Panc1 (cell line): ENCODE measurements around the gene ZCCHC8. TPM values are rescaled to one million over a fixed set of nuclear protein-coding genes. Genes with fewer than 3 reads are reported as not detected.
"Not testable (repeated sequence)": the region's sequence is repeated elsewhere in the genome, so short reads cannot be mapped to it uniquely, and the experiment has no call there.

Experiments
- ATAC-seq: fragments of 200-7000 bp; cut with Tn5 transposase; 2 replicates; pipeline ENCODE4 v1.9.1; 2020; ENCODE audit warnings: mild to moderate bottlenecking, moderate library complexity
- BruUV-seq: library from RNA; stranded (reverse); fragments of 400-500 nt; replicated peaks from 2 replicates; lab custom pipeline; 2021; lab: Mats Ljungman, UMichigan
- CTCF ChIA-PET: fragments of 300-600 bp; sonication (Branson Sonifier 250); formaldehyde crosslinking; loops from one replicate; lab custom pipeline; 2022; ENCODE audit warnings: antibody characterized with exemption; lab: Charles Lee
- POLR2A ChIA-PET: fragments of 300-600 bp; sonication (Branson Sonifier 250); formaldehyde crosslinking; loops from one replicate; lab custom pipeline; 2022; ENCODE audit warnings: antibody characterized with exemption; lab: Charles Lee
- DNase-seq: peaks from one replicate; pipeline ENCODE4 v3.0.0-alpha.2; 2010; ENCODE audit warnings: low read depth, low spot score
- H3K27ac ChIP-seq: 2 replicates; pipeline ENCODE4 v1.5.1; 2011; ENCODE audit warnings: mild to moderate bottlenecking, low read length, inconsistent platforms
- H3K27me3 ChIP-seq: fragments of 200-500 bp; sonication (Bioruptor generic); 2 replicates; pipeline ENCODE4 v1.6.0; 2014; ENCODE audit warnings: low read length, inconsistent platforms; ENCODE audit not compliant: control insufficient read depth, insufficient read depth
- H3K36me3 ChIP-seq: fragments of 200-500 bp; sonication (Bioruptor generic); 2 replicates; pipeline ENCODE4 v1.5.1; 2014; ENCODE audit warnings: inconsistent platforms, mild to moderate bottlenecking, low read length, moderate library complexity; ENCODE audit not compliant: control insufficient read depth, insufficient read depth
- H3K4me1 ChIP-seq: 2 replicates; pipeline ENCODE4 v1.5.1; 2011; ENCODE audit warnings: inconsistent platforms, mild to moderate bottlenecking, low read length, moderate library complexity; ENCODE audit not compliant: control insufficient read depth, insufficient read depth
- H3K4me3 ChIP-seq, 2 experiments: 2 replicates each; pipeline ENCODE4 v1.5.1; 2011 to 2012; ENCODE audit warnings: low read depth in 2 of 2, low read length in 2 of 2, mild to moderate bottlenecking in 2 of 2, inconsistent platforms in 1 of 2, moderate library complexity in 1 of 2
- H3K9me3 ChIP-seq: fragments of 200-500 bp; sonication (Bioruptor generic); 2 replicates; pipeline ENCODE4 v1.5.1; 2014; ENCODE audit warnings: low read depth, mild to moderate bottlenecking, inconsistent platforms, low read length, moderate library complexity; ENCODE audit not compliant: control insufficient read depth, insufficient read depth
- POLR2AphosphoS5 ChIP-seq: IDR thresholded peaks from 2 replicates; pipeline ENCODE4 v1.6.1; 2012; ENCODE audit warnings: mild to moderate bottlenecking, low read depth, low read length, moderate library complexity
- SIN3A ChIP-seq: IDR thresholded peaks from 2 replicates; pipeline ENCODE4 v1.6.1; 2012; ENCODE audit warnings: low read depth, mild to moderate bottlenecking, low read length, moderate library complexity, borderline replicate concordance; ENCODE audit not compliant: insufficient read depth
- TCF7L2 ChIP-seq: IDR thresholded peaks from 2 replicates; pipeline ENCODE4 v1.6.1; 2011; ENCODE audit warnings: mild to moderate bottlenecking, low read depth, low read length, inconsistent platforms
- in situ Hi-C: cut with HindIII; loops from 2 replicates; pipeline ENCODE4 v1.10.0; 2016; ENCODE audit warnings: low sequenced_read_pairs, low pct_unique_long_range_greater_than_20kb
- intact Hi-C: fragments of 100-400 bp; cut with micrococcal nuclease; formaldehyde crosslinking; loops from one replicate; pipeline ENCODE4 v1.10.0; 2022; ENCODE audit not compliant: unreplicated experiment
- total RNA-seq: library from RNA; stranded (reverse); gene quantifications from one replicate; pipeline ENCODE4 v1.2.1, GENCODE V29; 2021; ENCODE audit not compliant: unreplicated experiment
- TF ChIP-seq, protein P1 (sequence below): fragments of 450-650 bp; IDR thresholded peaks from 2 replicates; pipeline ENCODE4 v1.5.1; 2017; ENCODE audit warnings: mild to moderate bottlenecking
- TF ChIP-seq, protein P2 (sequence below), 2 experiments: IDR thresholded peaks; 2 replicates each; pipeline ENCODE4 v1.6.1; 2011 to 2012; ENCODE audit warnings: low read depth in 2 of 2, control low read depth in 1 of 2, low read length in 1 of 2, mild to moderate bottlenecking in 1 of 2, moderate library complexity in 1 of 2; ENCODE audit not compliant: insufficient read depth in 1 of 2

ZCCHC8 gene
- total RNA-seq, 1 experiment from 2014 or later, result 32.5 TPM

- Histone ChIP-seq H3K27ac (no peak overlapping the region), H3K4me1 (peaks cover 15% of the 10 kb centered on the region), H3K9me3 (no peaks in the 10 kb centered on the region), H3K36me3 (no peaks in the 10 kb centered on the region), H3K27me3 (no peaks in the 10 kb centered on the region), H3K4me3 (no peak overlapping the region)
- TF ChIP-seq POLR2AphosphoS5 (no peak), SIN3A (no peak), TCF7L2 (no peak)
- TF ChIP-seq, protein P1, sequence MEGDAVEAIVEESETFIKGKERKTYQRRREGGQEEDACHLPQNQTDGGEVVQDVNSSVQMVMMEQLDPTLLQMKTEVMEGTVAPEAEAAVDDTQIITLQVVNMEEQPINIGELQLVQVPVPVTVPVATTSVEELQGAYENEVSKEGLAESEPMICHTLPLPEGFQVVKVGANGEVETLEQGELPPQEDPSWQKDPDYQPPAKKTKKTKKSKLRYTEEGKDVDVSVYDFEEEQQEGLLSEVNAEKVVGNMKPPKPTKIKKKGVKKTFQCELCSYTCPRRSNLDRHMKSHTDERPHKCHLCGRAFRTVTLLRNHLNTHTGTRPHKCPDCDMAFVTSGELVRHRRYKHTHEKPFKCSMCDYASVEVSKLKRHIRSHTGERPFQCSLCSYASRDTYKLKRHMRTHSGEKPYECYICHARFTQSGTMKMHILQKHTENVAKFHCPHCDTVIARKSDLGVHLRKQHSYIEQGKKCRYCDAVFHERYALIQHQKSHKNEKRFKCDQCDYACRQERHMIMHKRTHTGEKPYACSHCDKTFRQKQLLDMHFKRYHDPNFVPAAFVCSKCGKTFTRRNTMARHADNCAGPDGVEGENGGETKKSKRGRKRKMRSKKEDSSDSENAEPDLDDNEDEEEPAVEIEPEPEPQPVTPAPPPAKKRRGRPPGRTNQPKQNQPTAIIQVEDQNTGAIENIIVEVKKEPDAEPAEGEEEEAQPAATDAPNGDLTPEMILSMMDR, result no peak
- TF ChIP-seq, protein P2, sequence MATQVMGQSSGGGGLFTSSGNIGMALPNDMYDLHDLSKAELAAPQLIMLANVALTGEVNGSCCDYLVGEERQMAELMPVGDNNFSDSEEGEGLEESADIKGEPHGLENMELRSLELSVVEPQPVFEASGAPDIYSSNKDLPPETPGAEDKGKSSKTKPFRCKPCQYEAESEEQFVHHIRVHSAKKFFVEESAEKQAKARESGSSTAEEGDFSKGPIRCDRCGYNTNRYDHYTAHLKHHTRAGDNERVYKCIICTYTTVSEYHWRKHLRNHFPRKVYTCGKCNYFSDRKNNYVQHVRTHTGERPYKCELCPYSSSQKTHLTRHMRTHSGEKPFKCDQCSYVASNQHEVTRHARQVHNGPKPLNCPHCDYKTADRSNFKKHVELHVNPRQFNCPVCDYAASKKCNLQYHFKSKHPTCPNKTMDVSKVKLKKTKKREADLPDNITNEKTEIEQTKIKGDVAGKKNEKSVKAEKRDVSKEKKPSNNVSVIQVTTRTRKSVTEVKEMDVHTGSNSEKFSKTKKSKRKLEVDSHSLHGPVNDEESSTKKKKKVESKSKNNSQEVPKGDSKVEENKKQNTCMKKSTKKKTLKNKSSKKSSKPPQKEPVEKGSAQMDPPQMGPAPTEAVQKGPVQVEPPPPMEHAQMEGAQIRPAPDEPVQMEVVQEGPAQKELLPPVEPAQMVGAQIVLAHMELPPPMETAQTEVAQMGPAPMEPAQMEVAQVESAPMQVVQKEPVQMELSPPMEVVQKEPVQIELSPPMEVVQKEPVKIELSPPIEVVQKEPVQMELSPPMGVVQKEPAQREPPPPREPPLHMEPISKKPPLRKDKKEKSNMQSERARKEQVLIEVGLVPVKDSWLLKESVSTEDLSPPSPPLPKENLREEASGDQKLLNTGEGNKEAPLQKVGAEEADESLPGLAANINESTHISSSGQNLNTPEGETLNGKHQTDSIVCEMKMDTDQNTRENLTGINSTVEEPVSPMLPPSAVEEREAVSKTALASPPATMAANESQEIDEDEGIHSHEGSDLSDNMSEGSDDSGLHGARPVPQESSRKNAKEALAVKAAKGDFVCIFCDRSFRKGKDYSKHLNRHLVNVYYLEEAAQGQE (IDR thresholded peaks at IDR 0.05; ENCODE audit: insufficient read depth in 1 of 2, low read depth in 2 of 2, low read length in 1 of 2), result no peak
- BruUV-seq, result no TSS peak
- ATAC-seq (no peak), DNase-seq (no peak)
- ChIA-PET POLR2A (no interaction called here), CTCF (interaction anchor here (0.6 kb wide), 1 partner anchor 42 kb away, joined by 4 read pairs; no protein-coding TSS in a partner anchor)
- intact Hi-C loops (no loop called here), in situ Hi-C loops (no loop called here)
Measured at GRCh38 chr12:122435186-122435585, 65.5 kb downstream of the ZCCHC8 start.

DNA sequence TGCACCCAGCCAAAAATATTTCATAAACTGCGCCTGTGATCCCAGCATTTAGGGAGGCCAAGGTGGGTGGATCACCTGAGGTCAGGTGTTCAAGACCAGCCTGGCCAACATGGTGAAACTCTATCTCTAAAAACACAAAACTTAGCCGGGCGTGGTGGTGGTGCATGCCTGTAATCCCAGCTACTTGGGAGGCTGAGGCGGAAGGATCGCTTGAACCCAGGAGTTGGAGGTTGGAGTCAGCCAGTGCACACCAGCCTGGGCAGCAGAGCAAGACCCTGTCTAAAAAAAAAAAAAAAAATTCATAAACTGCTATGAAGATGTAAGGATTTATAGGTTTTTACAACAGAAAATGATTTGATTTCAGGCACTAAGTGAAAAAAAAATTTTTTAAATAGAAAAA, 71.7 kb downstream of the ZCCHC8 start:
- H3K36me3 ChIP-seq, CTCF ChIA-PET, H3K4me3 ChIP-seq, intact Hi-C loops, H3K4me1 ChIP-seq, H3K27ac ChIP-seq, POLR2A ChIA-PET, H3K27me3 ChIP-seq, H3K9me3 ChIP-seq, BruUV-seq, DNase-seq, in situ Hi-C loops, ATAC-seq: not testable (repeated sequence)

GRCh38 chr12:122427403-122427802, 73.3 kb downstream of the ZCCHC8 start:
- POLR2A ChIA-PET, result interaction anchor here (0.7 kb wide), 1 partner anchor 1463 kb away, joined by 5 read pairs; no protein-coding TSS in a partner anchor
- CTCF ChIA-PET, result no interaction called here
- Histone ChIP-seq H3K27ac (no peak overlapping the region), H3K27me3 (no peaks in the 10 kb centered on the region), H3K4me3 (no peak overlapping the region), H3K4me1 (peaks cover 13% of the 10 kb centered on the region), H3K36me3 (no peaks in the 10 kb centered on the region), H3K9me3 (no peaks in the 10 kb centered on the region)
- in situ Hi-C loops, result no loop called here
- DNase-seq (no peak), ATAC-seq (no peak)
- TF ChIP-seq POLR2AphosphoS5 (no peak), TCF7L2 (no peak), SIN3A (no peak)
- TF ChIP-seq, protein P1, result no peak
- TF ChIP-seq, protein P2 (IDR thresholded peaks at IDR 0.05; ENCODE audit: insufficient read depth in 1 of 2, low read depth in 2 of 2, low read length in 1 of 2), result no peak
- no TSS peak for BruUV-seq
- intact Hi-C loops, result no loop called here
